ENCODE results near the gene BCL10.

Gene BCL10

DNA sequence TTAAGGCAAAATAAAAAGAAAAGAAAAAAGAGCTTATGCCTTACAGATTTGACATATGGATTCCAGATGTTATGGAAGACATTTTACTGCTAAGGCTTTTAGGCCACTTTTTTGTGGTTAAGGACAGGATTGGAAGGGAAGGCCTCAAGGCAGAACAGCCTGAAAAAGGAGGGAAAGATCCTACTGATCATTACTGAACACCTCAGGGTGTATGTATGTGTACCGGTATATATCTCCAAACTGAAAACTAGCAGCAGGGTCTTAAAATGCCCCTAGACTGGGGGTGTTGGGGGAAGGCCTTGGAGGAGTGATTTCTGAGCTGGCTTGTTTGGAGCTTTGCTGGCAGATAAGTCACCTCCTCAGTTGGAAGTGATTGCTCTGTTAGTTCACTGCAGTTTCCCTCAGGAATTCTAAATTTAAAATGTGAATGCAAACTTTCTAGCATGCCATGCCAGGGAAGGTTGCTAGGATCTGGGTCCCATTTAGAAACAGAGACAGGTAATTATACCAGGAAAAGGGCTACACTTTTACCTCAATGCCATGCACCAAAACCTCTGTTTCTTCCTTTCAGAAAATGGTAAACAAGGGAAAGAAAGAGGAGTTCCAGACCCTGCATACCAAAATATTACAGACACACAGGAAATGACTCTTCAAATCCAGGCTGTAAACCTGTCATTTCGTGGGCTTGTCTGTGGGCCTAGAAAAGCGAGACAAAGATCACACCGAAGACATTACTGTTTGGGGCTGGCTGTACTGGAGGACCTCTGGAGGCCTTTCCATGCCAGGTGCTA lies 32.0 kb downstream of the BCL10 start:
- H3K4me3 Mint-ChIP-seq: no peak overlapping the region
- no peaks in the 10 kb centered on the region for H3K27me3 Mint-ChIP-seq (ENCODE audit: low read depth, poor library complexity)
- peaks cover 18% of the 10 kb centered on the region for H3K9me3 Mint-ChIP-seq
- peaks cover 8% of the 10 kb centered on the region for H3K36me3 Mint-ChIP-seq (ENCODE audit: low read depth)
- TF ChIP-seq, protein P1, sequence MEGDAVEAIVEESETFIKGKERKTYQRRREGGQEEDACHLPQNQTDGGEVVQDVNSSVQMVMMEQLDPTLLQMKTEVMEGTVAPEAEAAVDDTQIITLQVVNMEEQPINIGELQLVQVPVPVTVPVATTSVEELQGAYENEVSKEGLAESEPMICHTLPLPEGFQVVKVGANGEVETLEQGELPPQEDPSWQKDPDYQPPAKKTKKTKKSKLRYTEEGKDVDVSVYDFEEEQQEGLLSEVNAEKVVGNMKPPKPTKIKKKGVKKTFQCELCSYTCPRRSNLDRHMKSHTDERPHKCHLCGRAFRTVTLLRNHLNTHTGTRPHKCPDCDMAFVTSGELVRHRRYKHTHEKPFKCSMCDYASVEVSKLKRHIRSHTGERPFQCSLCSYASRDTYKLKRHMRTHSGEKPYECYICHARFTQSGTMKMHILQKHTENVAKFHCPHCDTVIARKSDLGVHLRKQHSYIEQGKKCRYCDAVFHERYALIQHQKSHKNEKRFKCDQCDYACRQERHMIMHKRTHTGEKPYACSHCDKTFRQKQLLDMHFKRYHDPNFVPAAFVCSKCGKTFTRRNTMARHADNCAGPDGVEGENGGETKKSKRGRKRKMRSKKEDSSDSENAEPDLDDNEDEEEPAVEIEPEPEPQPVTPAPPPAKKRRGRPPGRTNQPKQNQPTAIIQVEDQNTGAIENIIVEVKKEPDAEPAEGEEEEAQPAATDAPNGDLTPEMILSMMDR (IDR thresholded peaks at IDR 0.05): no peak
- H3K4me1 Mint-ChIP-seq: peaks cover 43% of the 10 kb centered on the region
- H3K27ac Mint-ChIP-seq: peak overlapping the region; percentile 43
- no peak for DNase-seq

DNA sequence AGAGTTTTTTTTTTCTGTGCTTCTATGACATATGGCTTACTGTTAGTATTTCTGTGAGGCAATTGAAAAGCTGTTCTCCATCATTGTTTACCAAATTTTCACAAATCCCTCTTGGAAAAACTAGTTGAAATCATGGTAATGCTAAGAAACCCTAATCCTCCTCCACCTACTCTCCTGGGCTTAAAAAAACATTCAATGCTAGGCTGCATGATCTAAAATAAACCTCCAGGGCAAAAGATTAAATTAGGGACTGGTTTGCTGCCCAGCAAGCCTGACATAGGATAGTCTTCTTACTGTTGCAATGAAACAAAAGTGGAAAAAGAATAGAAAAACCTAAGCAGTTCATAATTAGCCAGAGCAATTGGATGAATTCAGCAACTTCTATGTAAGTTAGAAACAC lies 33.1 kb downstream of the BCL10 start:
- H3K36me3 Mint-ChIP-seq (ENCODE audit: low read depth): peaks cover 5% of the 10 kb centered on the region
- no peak for DNase-seq
- TF ChIP-seq, protein P1 (IDR thresholded peaks at IDR 0.05): no peak
- no peaks in the 10 kb centered on the region for H3K27me3 Mint-ChIP-seq (ENCODE audit: low read depth, poor library complexity)
- peaks cover 45% of the 10 kb centered on the region for H3K4me1 Mint-ChIP-seq
- H3K9me3 Mint-ChIP-seq: peaks cover 7% of the 10 kb centered on the region
- no peak overlapping the region for H3K4me3 Mint-ChIP-seq
- H3K27ac Mint-ChIP-seq: no peak overlapping the region

DNA sequence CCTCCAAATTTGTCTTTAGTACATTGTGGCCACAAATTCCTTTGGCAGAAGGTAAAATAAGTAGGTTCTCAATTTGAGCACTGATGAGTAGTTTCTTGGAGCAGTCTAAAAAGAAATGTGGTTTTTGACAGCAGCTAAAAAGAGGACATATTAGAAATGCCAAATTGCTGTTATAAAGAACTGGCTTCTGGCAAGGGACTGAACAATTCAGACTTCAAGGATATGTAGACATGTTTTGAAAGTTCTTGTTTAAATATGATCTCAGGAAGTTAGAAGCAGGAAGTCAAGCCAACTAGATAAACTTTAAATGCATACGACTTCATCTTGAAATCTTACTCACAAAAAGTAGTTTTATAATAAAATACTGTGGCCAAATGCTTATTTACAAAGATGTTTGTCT lies 35.8 kb downstream of the BCL10 start:
- DNase-seq: no peak
- no peaks in the 10 kb centered on the region for H3K9me3 Mint-ChIP-seq
- peaks cover 43% of the 10 kb centered on the region for H3K4me1 Mint-ChIP-seq
- no peaks in the 10 kb centered on the region for H3K27me3 Mint-ChIP-seq (ENCODE audit: low read depth, poor library complexity)
- TF ChIP-seq, protein P1 (IDR thresholded peaks at IDR 0.05): no peak
- H3K4me3 Mint-ChIP-seq: no peak overlapping the region
- H3K36me3 Mint-ChIP-seq (ENCODE audit: low read depth): no peaks in the 10 kb centered on the region
- peak overlapping the region; percentile 40 for H3K27ac Mint-ChIP-seq

DNA sequence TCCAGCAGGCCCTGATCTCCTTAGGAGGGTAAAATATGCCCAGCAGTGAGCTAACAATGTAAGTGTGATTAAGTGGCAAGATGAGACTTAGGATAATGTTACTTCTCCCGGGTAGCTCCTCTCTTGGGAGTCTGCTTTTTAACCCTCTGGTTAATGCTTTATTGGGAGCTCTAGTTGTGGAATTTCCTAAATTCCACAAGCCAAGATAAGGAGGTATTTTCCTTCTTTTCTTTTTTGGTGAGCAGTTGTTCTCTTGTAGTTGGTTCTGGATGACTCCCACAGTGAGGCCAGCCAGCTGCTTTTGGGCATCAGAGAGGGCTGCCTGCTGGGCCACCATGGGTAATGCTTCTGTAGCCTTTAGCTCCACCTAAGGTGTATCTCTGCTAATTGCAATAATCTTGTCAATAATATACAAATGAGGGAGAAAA lies 36.2 kb downstream of the BCL10 start:
- Mint-ChIP-seq H3K9me3 (no peaks in the 10 kb centered on the region), H3K4me3 (no peak overlapping the region), H3K36me3 (ENCODE audit: low read depth) (no peaks in the 10 kb centered on the region), H3K27ac (peak overlapping the region; percentile 40), H3K4me1 (peaks cover 40% of the 10 kb centered on the region), H3K27me3 (ENCODE audit: low read depth, poor library complexity) (peaks cover under 1% of the 10 kb centered on the region)
- TF ChIP-seq, protein P1 (IDR thresholded peaks at IDR 0.05): no peak
- DNase-seq: no peak

DNA sequence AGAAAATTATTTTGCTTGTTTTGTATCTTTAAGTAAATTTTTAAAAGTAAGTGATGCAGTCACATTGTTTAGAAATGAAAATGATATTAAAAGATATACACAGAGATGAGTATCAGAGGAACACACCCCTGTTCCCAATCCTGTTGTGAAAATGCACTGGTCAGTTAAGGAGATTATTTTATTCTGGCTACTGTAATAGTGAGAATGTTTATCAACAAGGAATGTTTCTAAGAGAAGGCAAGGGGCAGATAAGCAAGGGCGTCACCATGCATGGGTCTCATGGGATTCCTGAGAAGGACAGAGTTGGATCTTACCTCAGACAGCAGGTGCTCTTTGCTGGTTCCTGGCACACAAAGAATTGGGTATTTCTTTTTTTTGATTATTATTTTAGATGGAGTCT lies 38.8 kb downstream of the BCL10 start:
- Mint-ChIP-seq H3K27ac (no peak overlapping the region), H3K36me3 (ENCODE audit: low read depth) (no peaks in the 10 kb centered on the region), H3K9me3 (no peaks in the 10 kb centered on the region), H3K27me3 (ENCODE audit: low read depth, poor library complexity) (peaks cover 4% of the 10 kb centered on the region), H3K4me3 (no peak overlapping the region), H3K4me1 (peaks cover 23% of the 10 kb centered on the region)
- no peak for DNase-seq
- TF ChIP-seq, protein P1 (IDR thresholded peaks at IDR 0.05): no peak

All from nephron progenitor cell (in vitro differentiated cells).